HG03354 (cell line): ENCODE results near the gene ZFP36.
A peak's percentile ranks its signal among the peaks of the same experiment; 100 is the strongest.

Experiments
- ATAC-seq: cut with Tn5 transposase; IDR thresholded peaks from one replicate; pipeline ENCODE4 v1.9.1; 2021; ENCODE audit warnings: mild to moderate bottlenecking; ENCODE audit not compliant: unreplicated experiment, poor library complexity, severe bottlenecking

The ZFP36 gene

GRCh38 chr19:39403331-39404312 lies 3.0 kb upstream of the ZFP36 start:
- ATAC-seq = peak; percentile 32

DNA sequence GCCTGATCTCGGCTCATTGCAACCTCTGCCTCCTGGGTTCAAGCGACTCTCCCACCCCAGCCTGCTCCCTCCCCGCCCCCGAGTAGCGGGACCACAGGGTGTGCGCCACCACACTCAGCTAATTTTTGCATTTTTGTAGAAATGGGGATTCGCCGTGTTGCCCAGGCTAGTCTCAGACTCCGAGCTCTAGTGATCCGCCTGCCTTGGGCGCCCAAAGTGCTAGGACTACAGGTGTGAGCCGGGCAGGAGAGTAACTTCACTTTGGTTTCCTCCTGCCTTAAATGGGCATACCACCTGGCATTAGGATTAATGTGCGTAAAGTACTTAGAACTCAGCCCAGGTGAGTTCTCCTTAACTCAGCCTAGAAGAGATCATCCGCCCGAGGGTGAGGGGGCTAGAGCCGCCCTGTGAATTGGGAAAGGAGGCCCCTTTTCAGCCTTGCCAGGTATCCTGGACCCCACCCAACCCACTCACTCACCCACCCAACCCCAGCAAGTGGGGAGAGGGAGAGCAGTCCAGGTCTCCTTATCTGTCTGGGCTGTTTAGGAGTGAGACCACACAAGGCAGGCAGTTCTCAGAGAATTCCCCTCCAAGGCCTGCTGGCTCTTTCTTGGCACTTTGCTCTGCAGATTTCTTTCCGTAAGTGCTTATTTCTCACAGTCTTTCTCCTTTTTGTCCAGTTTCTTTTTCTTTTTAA lies 1.2 kb upstream of the ZFP36 start:
- ATAC-seq = no peak

- no peak for ATAC-seq
Observed at GRCh38 chr19:39405958-39406655, 540 bp upstream of the ZFP36 start.

DNA sequence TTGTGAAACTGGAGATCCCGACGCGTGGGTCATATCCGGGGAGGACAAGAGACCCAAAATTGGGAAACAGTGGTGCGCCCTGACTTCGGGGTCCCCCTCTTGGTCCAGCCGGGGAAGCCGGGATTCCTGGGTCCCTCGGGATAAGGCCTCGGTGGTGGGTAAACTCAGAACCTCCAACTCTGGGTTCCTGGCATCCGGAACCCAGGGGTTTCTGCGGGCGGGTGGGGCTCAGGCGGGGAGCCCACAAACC lies 688 bp downstream of the ZFP36 start:
- no peak for ATAC-seq

DNA sequence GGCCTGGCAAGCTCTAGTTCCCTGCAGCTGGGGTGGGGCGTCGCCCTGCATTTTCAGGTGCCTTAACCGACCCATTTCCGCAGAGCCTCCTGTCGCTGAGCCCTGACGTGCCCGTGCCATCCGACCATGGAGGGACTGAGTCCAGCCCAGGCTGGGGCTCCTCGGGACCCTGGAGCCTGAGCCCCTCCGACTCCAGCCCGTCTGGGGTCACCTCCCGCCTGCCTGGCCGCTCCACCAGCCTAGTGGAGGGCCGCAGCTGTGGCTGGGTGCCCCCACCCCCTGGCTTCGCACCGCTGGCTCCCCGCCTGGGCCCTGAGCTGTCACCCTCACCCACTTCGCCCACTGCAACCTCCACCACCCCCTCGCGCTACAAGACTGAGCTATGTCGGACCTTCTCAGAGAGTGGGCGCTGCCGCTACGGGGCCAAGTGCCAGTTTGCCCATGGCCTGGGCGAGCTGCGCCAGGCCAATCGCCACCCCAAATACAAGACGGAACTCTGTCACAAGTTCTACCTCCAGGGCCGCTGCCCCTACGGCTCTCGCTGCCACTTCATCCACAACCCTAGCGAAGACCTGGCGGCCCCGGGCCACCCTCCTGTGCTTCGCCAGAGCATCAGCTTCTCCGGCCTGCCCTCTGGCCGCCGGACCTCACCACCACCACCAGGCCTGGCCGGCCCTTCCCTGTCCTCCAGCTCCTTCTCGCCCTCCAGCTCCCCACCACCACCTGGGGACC lies 1.2 kb downstream of the ZFP36 start:
- no peak for ATAC-seq

GRCh38 chr19:39408392-39409207 lies 2.0 kb downstream of the ZFP36 start:
- no peak for ATAC-seq

- no peak for ATAC-seq
Observed at GRCh38 chr19:39409208-39410016, 2.8 kb downstream of the ZFP36 start.

GRCh38 chr19:39410017-39410830 lies 3.6 kb downstream of the ZFP36 start:
- no peak for ATAC-seq

- ATAC-seq = no peak
Observed at GRCh38 chr19:39410831-39411080, 4.1 kb downstream of the ZFP36 start.

DNA sequence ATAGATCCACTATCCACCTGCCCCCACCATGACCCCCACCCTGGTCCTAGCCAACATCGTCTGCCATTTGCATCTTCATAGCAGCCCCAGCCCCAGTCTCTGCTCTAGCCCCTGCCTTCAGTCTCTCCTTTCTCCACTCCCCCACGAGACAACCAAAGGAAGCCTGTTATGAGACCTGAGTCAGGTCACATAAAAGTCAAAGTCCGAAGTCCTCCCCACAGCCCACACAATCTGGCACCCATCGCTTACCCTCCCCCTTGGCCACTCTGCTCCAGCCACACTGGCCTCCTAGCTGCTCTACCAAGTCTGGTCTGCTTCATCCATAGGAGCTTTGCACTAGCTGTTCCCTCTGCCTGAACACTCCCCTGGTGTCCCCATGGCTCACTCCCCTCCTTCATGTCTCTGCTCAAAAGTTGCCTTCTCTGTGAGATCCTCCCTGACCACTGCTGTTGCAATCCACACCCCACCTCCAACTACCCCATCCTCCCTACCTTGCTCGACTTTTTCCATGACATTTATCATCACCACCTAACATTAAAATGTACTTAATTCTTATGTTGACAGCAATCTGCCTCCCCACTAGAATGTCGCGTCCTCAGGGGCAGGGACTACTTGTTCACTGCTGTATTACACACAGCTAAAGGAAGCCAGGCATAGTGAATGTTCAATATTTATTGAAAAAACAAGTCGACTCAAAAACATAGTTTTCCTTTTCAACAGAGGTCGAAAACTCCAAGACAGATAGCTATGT lies 4.6 kb downstream of the ZFP36 start:
- no peak for ATAC-seq

- ATAC-seq = peak; percentile 32
Observed at GRCh38 chr19:39411832-39412099, 5.1 kb downstream of the ZFP36 start.

- peak; percentile 65 for ATAC-seq
Observed at GRCh38 chr19:39412100-39412866, 5.6 kb downstream of the ZFP36 start, which contains the start of gene PLEKHG2. Gene PLEKHG2 (plus strand): TSS chr19:39412669. CDS start chr19:39414087, 1,418 bp downstream.

DNA sequence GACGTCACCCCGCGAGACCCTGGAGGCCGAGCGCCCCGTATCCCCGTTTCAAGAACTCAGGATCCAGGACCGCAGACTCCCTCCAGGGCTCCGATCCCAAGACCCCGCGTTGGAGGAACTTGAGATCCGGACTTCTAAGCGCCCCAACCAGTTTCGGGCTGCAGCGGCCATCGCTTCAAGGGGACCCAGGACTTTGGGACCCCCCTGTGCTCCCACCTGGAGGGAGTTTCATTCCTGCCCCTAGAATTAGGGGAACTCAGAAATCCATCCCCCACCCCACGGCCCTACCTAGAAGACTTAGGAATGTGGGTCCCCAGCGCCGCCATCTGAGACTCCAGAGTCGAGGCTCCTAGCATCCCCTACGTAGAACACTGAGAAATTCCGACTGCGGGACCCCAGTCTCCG lies 6.2 kb downstream of the ZFP36 start:
- ATAC-seq = no peak

DNA sequence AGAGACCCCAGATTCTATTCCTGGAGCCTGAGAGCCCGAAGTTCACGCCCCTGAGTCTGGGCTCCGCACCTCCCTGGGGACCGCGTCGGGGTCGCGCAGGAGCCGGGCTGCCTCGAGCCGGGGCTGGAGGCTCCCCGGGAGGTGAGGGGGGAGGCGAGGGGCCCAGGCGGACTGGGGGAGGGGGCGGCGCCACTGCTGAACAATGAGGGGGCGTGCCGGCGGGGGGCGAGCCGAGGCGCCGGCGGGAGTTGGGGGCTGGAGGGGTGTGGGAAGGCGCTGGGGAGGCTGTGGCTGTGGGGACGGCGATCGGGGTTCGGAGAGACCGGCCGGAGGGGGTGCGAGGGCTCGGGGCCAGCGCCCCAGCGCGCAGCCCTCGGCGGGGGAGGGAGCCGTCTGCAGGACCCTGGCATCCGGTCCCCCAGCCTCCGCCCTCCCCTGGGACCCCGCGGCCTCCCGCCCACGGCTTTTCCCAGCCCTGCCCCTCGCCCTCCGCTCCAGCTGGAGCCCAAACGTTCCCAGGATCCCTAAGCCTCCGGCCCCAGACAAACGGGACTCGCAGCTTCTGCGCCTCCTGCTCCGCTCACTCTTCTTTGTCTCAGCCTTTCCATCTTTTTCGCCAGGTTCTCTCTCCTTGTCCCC lies 6.7 kb downstream of the ZFP36 start:
- ATAC-seq = no peak

GRCh38 chr19:39413911-39414608 lies 7.4 kb downstream of the ZFP36 start:
- no peak for ATAC-seq
